OCI-M1 (cell line): ENCODE data around the gene PTPRE.

Experiments used
- DNase-seq: peaks from one replicate; lab custom pipeline; 2025; lab: John Stamatoyannopoulos, UW

The PTPRE gene

DNA sequence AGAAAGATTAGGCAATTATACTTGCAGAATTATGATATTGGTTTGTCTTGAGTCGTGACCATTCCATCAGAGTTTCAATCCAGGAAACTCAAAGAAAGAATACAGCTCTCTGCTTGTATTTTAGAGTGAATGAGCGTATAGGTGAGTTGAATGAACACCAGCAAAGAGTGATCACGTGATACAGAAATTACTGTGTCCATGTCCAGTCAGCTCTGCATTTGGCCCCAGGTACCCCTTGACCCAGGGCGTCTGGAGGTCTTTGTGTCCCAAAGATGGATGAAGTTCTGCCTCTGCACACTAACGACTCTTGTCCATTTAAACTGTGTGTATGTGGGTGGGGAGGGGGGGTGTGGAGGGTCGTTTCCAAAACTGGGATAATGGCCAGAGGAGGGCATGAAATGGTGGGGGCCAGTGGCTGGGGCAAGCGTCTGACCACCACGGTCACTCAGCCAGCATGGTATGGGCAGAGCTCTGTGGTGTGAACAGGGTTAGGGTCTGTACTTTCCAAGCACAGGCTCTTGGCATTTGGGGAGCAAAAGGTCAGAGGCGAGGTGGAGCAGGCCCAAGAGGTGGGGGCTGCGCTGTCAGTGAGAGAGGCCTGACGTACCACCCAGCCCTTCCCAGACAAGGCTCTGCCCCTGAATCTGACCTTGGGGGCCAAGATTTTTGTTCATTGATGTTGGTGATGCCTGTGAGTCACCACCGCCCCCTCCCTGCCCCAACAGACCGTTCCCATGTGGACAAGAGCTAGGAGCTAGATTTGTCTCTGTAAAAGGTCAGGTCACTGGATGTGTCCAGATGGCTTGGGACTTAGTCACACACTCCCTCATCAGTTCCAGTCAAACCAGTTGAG, 1.4 kb downstream of the PTPRE start:
- no peak for DNase-seq

DNA sequence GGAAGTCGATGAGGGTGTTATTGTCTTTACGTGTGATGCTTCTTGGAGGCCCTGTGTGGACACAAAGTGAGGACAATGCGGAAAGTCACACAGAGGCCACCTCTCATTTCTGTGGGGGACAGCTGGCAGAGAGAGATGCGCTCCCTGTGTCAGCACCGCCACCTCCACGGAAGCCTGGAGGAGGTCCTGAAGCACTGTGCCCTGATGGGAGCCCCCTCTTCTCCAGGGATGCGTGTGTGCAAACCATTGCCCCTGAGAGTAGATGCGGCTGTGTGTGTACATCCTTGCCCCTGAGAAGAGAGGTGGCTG, 2.0 kb downstream of the PTPRE start:
- no peak for DNase-seq

DNA sequence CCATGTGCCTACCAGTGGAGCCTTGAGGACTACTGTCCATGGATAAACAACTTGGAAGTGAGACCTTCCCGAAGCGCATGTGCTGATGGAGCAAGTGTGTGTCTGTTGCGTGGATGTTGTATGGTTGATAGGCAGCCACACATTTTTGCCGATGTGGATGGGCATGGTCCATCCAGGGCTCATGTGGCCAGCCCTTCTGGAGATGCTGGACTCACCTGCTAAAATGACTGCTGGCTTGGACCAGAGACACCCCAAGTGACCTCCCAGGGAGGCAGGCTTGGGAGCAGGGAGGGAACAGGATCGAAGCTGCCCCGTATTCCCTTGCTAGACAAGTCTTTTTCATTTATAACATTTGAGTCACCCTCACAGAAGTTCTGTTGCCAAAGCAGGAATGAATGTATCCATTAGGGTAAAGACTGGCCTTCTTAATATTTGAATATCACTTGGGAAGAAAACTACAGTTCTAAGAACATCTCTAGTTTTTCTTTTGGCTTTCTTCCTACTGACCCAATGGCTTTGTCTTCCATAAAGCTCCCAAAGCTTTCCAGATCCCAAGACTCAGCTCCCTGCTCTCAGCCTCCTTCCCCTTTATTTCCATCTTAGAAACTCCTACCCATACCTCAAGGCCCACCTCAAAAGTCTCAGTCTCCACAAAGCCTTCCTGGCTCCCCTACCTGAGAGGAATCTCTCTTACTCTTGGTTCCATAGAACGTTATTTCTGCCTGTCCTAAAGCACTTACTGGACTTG, 3.0 kb downstream of the PTPRE start:
- DNase-seq: no peak

DNA sequence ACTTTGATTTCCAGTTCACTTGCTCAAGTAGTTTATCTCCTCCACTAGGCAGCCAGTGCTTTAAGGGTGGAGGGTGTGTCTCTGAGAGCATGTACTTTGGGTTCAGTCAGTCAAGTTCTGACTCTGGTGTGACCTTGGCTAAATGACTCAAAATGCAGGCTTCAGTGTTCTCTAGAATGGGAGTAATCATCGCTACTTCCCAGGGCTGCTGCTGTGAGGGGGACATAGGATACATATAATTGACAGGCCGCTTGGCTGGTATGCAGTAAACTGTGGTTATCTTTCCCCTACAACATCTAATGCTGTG, 3.5 kb downstream of the PTPRE start:
- DNase-seq: no peak

DNA sequence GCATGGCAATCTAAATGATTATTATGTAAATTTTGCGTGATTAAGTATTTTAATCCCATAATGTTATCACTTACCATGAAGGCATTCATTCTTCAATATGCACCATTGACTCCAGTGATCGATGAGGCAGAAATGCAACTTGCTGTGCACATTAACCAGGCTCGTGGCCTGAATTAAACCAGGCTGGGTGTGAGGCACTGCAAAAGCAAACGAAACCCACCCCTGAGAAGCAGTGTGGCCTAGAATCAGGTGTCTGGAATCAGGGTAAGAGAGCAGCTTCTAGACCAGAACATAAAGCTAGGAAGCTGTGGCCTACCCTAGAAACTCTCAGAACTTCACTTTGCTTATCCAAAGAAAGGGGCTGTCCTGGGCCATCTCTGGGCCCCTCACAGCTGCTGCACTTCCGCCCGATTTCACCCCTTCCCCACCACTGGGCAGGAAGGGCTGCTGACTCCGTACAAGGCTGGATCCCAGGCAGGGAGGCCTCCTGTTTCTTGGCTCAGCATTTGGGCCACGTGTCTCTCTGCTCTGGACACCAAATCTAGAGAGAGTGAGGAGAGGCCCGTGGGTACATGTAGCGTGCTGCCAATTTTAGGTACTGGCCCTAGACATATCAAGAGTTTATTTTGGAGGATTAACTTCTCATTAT, 4.4 kb downstream of the PTPRE start:
- no peak for DNase-seq

DNA sequence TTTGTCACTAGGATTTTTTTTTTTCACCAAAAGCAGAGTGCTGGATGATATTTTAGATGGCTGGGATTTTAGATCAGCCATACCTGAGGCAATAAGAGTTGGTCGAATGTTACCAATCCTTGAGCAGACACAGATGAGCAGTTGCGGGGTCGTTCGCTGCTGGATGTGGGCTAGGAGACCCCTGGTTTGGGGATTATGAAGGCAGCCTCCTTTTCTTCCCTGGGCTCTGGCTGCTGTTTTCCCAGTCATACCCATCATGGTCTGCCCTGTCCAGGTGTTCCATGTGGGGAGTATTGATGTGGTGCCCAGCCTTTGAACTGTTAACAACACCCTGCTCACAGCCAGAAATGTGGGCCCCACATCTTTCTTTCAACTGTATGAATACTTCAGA, 5.0 kb downstream of the PTPRE start:
- DNase-seq: no peak

DNA sequence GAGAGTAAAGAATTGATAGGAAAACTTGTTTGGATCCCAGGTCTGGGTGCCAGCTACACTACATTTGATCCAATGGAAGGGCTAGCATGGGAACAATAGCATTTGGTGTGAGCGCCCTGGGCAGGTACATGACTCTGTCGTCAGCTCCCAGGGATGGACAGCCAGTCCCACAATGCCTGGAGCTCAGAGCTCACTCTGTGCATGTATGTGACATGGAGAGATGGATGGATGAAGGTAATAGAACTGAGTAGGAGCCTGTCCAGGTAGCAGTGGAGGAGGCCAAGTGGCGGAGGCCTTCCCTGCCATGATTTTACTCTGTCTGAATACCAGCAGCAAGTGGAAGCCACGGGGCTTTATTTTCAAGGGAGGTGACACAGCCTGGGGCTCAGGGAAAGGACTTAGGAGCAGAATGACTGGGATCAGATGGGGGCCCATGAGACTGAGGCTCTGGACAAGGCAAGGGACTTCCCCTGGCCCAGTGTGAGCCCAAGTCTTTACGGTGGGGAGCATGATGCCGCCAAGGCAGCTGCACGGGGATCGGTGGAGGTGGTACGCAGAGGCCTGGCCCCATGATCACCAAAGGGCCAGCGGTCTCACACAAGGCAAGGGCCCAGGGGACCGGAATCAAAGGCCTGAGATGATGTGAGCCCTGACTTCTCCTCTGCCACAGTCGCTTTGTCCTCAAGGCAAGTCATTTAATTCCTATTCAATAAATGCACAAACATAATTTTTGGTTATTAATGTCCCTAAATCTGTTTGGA, 5.9 kb downstream of the PTPRE start:
- DNase-seq: no peak

DNA sequence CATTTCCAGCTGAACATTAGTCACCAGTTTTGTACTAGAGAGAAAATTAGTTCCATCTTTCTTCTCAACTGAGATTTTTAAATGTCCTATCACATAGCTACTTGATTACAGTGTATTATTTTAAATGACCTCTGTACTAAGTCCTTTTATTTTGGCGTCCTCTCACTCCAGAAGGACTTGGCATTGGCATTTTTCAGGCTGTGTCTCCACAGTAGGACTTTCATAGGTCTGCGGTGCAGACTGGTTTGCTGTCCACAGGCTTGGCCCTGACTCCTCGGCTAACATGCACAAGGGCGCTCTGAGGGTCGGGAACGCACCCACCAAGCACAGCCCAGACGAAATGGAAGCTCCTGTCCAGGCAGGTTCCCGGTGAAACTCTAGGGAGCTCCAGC, 6.5 kb downstream of the PTPRE start:
- DNase-seq: no peak

DNA sequence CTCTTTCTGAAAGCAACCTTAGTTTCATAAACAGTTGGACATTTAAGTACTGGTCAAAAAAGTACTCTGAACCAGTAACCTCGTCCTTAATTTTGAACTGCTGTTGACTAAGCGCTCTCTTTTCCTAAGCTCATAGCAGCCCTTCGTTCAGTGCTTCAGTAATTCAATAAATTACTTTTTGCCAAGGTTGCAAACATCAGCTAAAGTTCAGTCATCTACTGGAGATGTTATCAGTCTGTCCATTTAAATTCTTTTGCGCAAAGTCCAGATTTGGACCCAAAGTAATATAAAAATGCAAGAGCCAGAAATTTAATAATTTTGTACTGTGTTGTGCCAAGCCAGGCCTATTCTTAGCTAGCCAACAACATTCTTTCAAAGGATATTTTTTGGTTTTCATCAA, 8.4 kb downstream of the PTPRE start:
- DNase-seq: no peak

DNA sequence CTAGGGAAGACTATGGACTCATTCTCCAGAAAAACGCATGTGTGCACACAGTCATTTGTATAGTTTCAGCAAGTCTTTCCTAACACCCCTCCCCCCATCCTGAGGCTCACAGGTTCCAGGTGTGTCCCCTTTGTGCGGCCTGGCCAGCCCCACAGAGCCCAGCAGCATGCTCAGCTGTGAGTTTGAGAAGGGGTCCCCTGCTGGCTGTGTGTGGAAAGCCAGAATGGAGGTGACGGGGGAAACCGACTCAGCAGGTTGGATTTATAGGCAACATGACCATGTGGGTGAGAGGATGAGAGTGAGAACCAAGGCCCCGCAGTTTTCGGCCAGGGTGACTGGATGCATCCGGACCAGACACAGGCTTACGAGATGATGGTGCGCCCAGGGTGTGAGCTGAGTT, 9.9 kb downstream of the PTPRE start:
- DNase-seq: no peak

DNA sequence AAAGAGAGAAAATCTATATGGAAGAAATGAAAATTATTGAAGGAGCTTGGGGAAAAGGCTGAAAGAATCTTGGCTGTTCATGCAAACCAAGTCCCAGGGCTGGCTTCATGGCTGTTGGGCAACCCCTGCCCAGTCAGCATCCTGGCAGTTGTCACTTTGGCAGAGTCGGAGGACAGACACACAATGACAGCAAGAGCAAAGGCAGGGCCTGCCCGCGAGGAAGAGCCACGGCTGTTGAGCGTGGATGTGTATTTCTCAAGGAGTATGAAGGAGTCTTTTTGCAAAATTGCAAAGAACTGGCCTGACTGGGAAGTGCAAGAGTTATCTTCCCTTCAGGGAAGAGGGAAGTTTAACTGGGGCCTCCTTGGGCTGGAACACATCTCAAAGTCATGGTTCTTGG, 11.7 kb downstream of the PTPRE start:
- no peak for DNase-seq

DNA sequence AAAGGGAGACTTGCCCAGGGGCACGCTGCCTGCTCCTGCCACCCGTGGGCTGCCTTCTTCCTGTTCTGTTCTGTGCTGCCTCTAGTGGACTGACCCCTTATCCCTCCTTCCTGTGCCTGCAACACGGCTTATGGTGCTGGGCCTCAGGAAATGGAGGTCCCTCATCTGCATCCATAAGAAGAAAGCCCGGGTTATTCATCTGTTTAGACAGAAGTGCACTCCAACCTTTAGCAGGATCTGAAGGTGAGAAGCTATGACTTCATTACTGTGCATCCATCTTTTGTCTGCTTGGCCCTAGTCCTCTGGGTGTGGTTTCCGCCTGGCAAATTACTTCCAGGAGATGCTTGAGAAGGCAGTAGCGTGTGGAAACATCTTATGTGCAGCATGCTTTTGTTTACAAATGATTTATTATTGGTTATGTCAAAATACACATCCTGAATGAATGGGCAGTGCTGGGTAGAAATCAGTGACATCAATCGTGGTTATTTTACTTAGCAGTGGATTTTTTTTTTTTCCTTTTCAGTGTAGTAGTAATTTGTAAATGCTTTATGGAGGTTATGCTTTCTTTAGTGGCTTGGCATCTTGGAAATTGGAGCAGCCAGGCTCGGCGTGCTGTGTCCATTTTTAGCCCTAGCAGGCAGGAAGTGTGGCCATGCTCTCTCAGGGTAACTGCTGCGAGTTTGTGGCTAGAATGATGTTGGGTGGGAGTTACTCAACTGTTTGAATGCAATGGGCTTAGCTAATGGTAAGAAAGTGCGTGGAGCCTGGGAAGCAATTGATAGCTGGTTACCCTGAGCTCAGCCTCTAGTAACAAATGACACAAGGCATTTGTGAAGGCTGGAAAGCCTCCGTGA, 12.7 kb downstream of the PTPRE start:
- no peak for DNase-seq

DNA sequence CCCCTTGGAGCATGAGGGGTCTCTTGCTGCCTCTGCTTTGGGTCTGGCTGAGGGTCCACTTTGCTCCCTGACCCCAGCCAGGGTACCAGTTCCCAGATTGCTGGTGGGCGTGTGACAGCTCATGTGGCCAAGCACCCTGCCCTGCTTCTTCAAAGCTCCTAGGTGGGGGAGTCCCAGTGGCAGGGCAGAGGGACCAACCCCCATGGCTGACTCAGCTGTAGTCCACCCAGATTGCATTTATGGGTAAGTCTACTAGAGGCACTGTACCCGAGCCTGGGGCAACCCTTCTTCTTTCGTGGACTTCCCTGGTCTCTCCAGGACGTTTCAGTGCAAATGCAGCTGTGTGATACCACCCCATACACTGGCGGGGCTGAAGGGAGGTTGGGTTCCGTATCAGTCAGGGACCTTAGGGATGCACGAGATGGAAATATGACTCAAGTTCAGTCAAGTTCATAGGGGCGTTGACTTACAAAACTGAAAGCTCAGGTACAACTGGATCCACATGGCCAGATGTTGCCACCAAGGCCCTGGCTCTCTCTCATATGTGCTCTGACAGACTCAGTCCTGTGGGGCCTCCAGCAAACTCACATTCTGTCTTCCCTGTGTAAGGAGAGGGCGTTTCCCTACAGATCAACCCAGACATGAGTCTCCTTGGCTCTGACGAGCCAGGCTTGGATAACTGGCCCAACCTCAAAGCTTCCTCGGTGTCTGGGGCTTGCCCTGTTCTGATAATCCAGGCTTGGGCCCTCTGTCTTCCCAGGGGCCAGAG, 13.6 kb downstream of the PTPRE start:
- no peak for DNase-seq

DNA sequence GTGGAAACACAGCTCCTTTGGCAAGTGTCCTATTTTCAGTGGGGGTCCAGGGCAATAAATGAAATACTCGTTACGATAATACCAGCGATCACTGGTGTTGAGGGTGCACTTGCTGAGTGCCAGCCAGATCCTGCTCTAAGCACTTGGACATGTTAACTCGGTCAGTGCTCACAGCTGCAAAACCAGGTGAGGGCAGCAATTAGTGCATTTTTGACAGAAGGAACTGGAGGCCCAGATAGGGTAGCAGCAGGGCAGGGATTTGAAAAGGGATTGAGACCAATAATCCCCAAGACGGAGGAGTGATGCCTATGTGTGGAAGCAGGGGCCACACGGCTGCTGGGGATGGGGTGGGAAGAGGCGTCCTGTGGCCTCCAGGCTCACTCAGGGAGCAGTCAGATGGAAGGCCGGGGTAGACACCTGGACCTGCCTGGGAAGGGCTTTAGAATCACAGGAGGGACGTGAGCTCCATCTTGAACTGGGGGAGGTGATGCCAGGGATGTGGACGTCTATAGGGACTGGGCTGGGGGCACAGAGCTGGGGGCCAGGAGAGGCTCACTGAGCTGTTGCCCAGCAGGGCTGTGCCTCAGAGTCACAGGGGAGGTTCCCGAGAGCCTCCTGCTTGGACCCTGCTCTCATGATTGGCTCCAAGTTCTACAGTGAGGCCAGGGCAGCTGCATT, 14.3 kb downstream of the PTPRE start:
- no peak for DNase-seq

DNA sequence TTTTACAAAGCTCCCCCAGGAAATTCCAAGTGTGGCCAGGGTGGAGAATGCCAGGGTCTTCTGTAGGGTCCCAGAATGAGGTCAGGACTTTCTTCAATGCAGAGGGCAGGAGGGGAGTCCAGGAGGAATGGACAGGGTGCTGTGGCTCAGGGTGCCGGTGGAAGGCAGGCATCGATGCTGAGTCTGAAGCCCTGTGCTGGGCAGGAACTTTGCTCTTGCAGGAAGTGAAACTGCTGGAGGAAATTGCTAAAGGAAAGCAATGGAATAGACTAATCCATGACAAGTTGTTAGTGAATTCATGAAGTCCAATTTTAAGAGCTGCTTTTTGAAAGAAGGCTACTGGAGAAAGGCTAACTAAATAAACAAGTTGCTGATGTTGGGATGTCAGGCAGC, 14.8 kb downstream of the PTPRE start:
- DNase-seq: no peak

DNA sequence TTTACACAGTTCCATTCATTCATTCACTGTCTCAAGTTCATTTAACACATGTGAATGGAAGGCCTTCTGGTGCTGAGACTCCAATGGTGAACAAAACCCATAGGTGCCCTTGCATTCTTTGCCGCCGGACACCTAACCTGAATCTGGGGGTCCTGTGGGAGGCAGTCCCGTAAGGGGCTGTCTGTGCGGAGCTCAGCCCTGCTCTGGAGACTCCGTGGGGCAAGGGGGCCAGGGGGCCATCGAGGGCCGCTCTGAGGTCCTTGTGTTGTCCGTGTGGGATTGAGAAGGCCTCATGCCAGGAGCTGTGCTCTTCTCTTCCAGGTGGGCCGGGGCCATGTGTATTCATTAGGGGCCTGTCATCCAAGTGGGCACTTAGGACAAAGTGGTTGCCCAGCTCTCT, 15.3 kb downstream of the PTPRE start:
- no peak for DNase-seq

DNA sequence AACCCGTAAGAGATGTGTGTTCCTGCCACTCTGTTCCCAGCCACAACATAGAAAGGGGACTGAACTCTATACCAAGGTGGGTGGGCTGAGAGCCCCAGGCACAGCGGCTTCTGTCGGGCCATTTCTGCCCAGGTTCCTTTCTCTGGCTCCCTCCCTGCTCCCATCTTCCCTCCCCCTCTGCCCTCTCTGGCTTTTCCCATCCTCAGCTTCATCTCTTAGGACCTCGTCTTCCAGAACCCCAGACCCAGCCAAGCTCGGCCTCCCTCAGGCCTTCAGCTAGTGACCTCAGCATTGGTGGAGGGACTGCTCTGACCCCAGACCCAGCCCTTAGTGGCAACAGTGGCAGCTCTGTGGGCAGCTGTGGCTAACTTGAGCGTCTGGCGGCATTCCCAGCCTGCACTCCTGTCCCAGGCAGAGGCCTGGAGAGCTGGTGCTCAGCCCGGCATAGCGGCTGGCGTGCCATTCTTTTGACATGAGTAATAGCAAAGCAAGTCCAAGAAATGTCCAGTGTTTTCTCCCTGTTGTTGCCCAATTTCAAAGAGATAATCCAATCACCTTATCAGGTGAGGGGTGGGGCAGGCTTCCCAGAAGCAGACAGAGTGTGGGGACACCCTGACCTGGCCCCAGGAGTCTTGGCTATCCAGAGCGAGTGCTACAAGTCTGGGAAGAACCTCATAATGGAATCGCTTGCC, 15.9 kb downstream of the PTPRE start:
- no peak for DNase-seq

DNA sequence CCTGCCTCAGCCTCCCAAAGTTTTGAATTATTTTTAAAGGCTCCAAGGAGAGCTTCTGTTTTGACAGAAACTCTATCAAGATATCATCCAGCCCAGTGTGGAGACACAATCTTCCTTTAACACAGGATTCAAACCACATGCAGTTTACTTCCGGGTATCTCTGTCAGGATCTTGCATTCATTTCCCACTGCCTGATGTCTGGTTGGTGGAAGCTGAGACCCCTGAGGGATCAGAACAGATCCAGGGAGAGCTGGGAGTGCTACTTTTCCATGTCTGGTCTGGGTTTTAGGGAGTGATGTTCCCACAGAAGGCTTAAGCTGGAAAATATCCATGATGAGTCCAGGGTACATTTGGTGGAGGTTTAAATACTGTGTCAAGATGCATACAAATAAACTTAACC, 16.7 kb downstream of the PTPRE start:
- DNase-seq: no peak

DNA sequence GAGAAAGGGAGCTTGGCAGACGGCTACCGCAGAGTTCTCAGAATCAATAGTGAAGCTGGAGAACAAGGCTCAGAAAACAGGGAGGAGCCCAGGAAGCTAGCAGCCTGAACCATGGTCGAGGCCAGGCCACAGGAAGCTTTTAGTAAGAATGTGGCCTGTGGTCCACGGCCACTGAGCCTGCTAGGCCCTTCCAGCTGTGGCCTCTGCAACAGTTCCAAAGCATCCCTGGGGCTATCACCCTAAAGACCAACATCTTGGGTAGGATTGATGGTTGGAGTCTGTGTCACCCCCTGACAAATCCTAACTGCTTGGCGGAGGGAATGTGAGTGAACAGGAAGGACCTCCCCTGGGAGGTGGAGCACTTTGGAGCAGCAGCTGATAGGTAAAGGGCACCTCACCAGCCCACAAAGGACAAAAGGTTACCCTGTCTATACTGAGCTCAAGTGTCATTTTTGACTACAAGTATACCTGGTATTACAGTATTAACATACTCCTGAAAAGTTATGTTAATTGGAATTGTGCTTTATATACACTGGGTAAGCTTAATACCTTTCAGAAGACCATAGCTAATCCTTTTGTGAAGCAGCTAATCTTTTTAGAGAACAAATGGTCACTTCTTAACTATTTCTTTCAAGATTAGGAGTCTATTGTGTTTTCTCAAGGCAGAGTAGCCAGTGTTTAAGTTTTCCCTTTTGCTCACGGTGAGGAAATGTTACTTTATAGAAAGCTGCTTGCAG, 18.7 kb downstream of the PTPRE start:
- no peak for DNase-seq
